Gastrocnemius medialis (tissue), 4 donors: ENCODE measurements around the gene DRAM1.

Experiments
- POLR2A ChIP-seq, 2 donors: fragments of 450-650 bp; IDR thresholded peaks; one replicate each; pipeline ENCODE4 v1.6.1; 2017; ENCODE audit warnings: antibody characterized with exemption in 2 of 2, mild to moderate bottlenecking in 2 of 2, moderate library complexity in 2 of 2
- TF ChIP-seq, protein P1 (sequence below), 5 experiments: fragments of 450-650 bp in 3 of 5; fragments of 200-600 bp in 2 of 5; sonication (generic) in 2 of 5; IDR thresholded peaks in 4 of 5; conservative IDR thresholded peaks in 1 of 5; 1 replicate in 4 of 5; 2 replicates in 1 of 5; pipeline ENCODE4 v1.5.1; 2016 to 2019; ENCODE audit warnings: antibody characterized with exemption in 5 of 5, mild to moderate bottlenecking in 3 of 5, moderate library complexity in 3 of 5

GRCh38 chr12:101942250-101942605 is 64.8 kb downstream of the DRAM1 start:
- TF ChIP-seq, protein P1, sequence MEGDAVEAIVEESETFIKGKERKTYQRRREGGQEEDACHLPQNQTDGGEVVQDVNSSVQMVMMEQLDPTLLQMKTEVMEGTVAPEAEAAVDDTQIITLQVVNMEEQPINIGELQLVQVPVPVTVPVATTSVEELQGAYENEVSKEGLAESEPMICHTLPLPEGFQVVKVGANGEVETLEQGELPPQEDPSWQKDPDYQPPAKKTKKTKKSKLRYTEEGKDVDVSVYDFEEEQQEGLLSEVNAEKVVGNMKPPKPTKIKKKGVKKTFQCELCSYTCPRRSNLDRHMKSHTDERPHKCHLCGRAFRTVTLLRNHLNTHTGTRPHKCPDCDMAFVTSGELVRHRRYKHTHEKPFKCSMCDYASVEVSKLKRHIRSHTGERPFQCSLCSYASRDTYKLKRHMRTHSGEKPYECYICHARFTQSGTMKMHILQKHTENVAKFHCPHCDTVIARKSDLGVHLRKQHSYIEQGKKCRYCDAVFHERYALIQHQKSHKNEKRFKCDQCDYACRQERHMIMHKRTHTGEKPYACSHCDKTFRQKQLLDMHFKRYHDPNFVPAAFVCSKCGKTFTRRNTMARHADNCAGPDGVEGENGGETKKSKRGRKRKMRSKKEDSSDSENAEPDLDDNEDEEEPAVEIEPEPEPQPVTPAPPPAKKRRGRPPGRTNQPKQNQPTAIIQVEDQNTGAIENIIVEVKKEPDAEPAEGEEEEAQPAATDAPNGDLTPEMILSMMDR (IDR thresholded peaks at IDR 0.05 in 4 of 5, conservative IDR thresholded peaks at IDR 0.05 in 1 of 5), result no peak
- no peak for TF ChIP-seq POLR2A (IDR thresholded peaks at IDR 0.05)
